T-cell (primary cell): ENCODE measurements around the gene SMAD3. TPM values are rescaled to one million over a fixed set of nuclear protein-coding genes. Genes with fewer than 3 reads are reported as not detected.
A peak's percentile ranks its signal among the peaks of the same experiment; 100 is the strongest.

ENCODE experiments used
- ATAC-seq, 4 experiments: fragments of 200-7000 bp in 3 of 4; fragments of 150-1000 bp in 1 of 4; cut with Tn5 transposase; replicated peaks in 1 of 4; 1 replicate in 3 of 4; 2 replicates in 1 of 4; pipeline ENCODE4 v1.10.0; 2021; ENCODE audit warnings: moderate library complexity in 3 of 4, mild to moderate bottlenecking in 2 of 4, moderate number of reproducible peaks in 1 of 4
- CTCF ChIA-PET, 2 donors: fragments of 300-600 bp; sonication (Branson Sonifier 250); formaldehyde crosslinking; loops; one replicate each; lab custom pipeline; 2022; ENCODE audit warnings: antibody characterized with exemption in 2 of 2; lab: Charles Lee
- POLR2A ChIA-PET, 2 donors: fragments of 300-600 bp; sonication (Branson Sonifier 250); formaldehyde crosslinking; loops; one replicate each; lab custom pipeline; 2022; ENCODE audit warnings: antibody characterized with exemption in 2 of 2; lab: Charles Lee
- DNase-seq, 35 experiments: peaks; one replicate each; pipeline versions ENCODE4 v3.0.0 to v3.0.0-alpha.2; 2013 to 2023
- H3K27ac ChIP-seq: one replicate; pipeline ENCODE4 v1.5.1; 2013; ENCODE audit warnings: low read length
- H3K27me3 ChIP-seq, 2 experiments: replicated peaks in 1 of 2; 1 replicate in 1 of 2; 2 replicates in 1 of 2; pipeline versions ENCODE4 v1.6.1 to v1.7.0; 2013; ENCODE audit warnings: low read length in 1 of 2, mixed read lengths in 1 of 2; ENCODE audit not compliant: control insufficient read depth in 2 of 2, insufficient read depth in 2 of 2; ENCODE audit errors: extremely low read depth in 1 of 2
- H3K36me3 ChIP-seq, 2 donors: 1 replicate in 1 of 2; 2 replicates in 1 of 2; pipeline versions ENCODE4 v1.6.1 to v1.7.0; 2013; ENCODE audit warnings: low read length in 1 of 2; ENCODE audit not compliant: control insufficient read depth in 2 of 2, insufficient read depth in 1 of 2; ENCODE audit errors: extremely low read depth in 1 of 2
- H3K4me1 ChIP-seq, 2 experiments: 1 replicate in 1 of 2; 2 replicates in 1 of 2; pipeline versions ENCODE4 v1.6.1 to v1.7.0; 2013; ENCODE audit warnings: low read length in 2 of 2, mixed read lengths in 1 of 2; ENCODE audit not compliant: insufficient read depth in 2 of 2, control insufficient read depth in 1 of 2; ENCODE audit errors: extremely low read depth in 1 of 2
- H3K4me3 ChIP-seq, 2 donors: 1 replicate in 1 of 2; 2 replicates in 1 of 2; pipeline versions ENCODE4 v1.5.1 to v1.7.0; 2013; ENCODE audit warnings: mild to moderate bottlenecking in 2 of 2, low read length in 1 of 2, moderate library complexity in 1 of 2; ENCODE audit not compliant: control insufficient read depth in 1 of 2; ENCODE audit errors: extremely low read depth in 1 of 2
- H3K9me3 ChIP-seq: 2 replicates; pipeline ENCODE4 v1.7.0; 2013
- H3K27ac Mint-ChIP-seq, 2 donors: one replicate each; pipeline ENCODE4 v1.8.0; 2020 to 2021; ENCODE audit warnings: mild to moderate bottlenecking in 2 of 2, mixed read lengths in 2 of 2
- H3K27me3 Mint-ChIP-seq, 2 donors: one replicate each; pipeline ENCODE4 v1.8.0; 2021 to 2022; ENCODE audit warnings: mixed read lengths in 2 of 2
- H3K36me3 Mint-ChIP-seq: one replicate; pipeline ENCODE4 v1.8.0; 2021; ENCODE audit warnings: mixed read lengths
- H3K4me1 Mint-ChIP-seq, 3 donors: one replicate each; pipeline ENCODE4 v1.8.0; 2020 to 2022; ENCODE audit warnings: mixed read lengths in 3 of 3, mild to moderate bottlenecking in 1 of 3
- H3K4me3 Mint-ChIP-seq, 3 donors: one replicate each; pipeline ENCODE4 v1.8.0; 2020 to 2022; ENCODE audit warnings: mild to moderate bottlenecking in 3 of 3, mixed read lengths in 3 of 3, moderate library complexity in 3 of 3
- H3K9me3 Mint-ChIP-seq, 3 donors: one replicate each; pipeline ENCODE4 v1.8.0; 2020 to 2022; ENCODE audit warnings: mixed read lengths in 3 of 3
- WGBS: methylation state at CpG from one replicate; pipeline ENCODE4 v1.1.5; 2013; ENCODE audit warnings: missing lambda C conversion rate; ENCODE audit not compliant: insufficient coverage; 5-methylcytosine and 5-hydroxymethylcytosine counted together
- total RNA-seq, 35 experiments: library from RNA in 6 of 35; stranded (reverse) in 6 of 35; fragments of 120-200 nt in 1 of 35; gene quantifications; one replicate each; pipeline versions ENCODE4 v1.2.1 to v1.2.4 and lab custom pipeline; 2013 to 2026

SMAD3 gene
- total RNA-seq, 5 donors from 2014 or later (not counting 1 experiment from before 2014, with no cell fraction given) = 55.4 to 159 (median 110) TPM

GRCh38 chr15:67170143-67170925, 104.9 kb downstream of the SMAD3 start:
- Mint-ChIP-seq H3K27me3 (no peaks in the 10 kb centered on the region), H3K4me3 (no peak overlapping the region), H3K4me1 (peaks cover 32 to 40% (median 39%) of the 10 kb centered on the region in 3 donors), H3K27ac (peak overlapping the region in 1 of 2 donors; percentile 29), H3K36me3 (peaks cover 79% of the 10 kb centered on the region), H3K9me3 (no peaks in the 10 kb centered on the region)
- ChIA-PET POLR2A (no interaction called here), CTCF (no interaction called here)
- Histone ChIP-seq H3K36me3 (peaks cover 30 to 93% of the 10 kb centered on the region in 2 donors), H3K9me3 (no peaks in the 10 kb centered on the region), H3K4me3 (no peak overlapping the region), H3K27me3 (no peaks in the 10 kb centered on the region), H3K27ac (no peak overlapping the region), H3K4me1 (peaks cover 0 to 18% of the 10 kb centered on the region in 2 experiments)
- WGBS = no CpG with 5 or more reads among the region's 12 CpGs
- ATAC-seq = no peak
- no peak for DNase-seq

DNA sequence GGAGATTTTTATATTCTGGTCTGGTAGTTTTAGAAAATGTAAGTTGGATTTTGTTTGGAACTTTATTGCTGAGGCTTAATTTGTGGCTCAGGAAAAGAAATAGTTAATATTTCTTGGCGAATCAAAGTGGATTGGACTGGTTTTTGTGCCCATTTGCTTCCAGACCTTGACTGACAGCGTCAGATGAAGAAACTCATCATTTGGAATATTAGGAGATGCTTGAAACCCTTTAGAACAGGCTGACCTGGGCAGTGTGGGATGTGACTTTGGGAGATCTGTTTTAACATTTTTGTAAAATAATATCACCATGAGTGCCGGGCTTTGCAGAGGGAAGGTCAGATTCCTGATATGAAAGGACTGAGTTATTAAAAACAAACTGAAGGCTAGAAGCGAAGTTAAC, 106.1 kb downstream of the SMAD3 start:
- Histone ChIP-seq H3K4me1 (peaks cover 0 to 25% of the 10 kb centered on the region in 2 experiments), H3K9me3 (no peaks in the 10 kb centered on the region), H3K27ac (no peak overlapping the region), H3K4me3 (no peak overlapping the region), H3K27me3 (no peaks in the 10 kb centered on the region), H3K36me3 (peaks cover 22 to 89% of the 10 kb centered on the region in 2 donors)
- ChIA-PET CTCF (no interaction called here), POLR2A (no interaction called here)
- H3K4me3 Mint-ChIP-seq = no peak overlapping the region
- peaks cover 73% of the 10 kb centered on the region for H3K36me3 Mint-ChIP-seq
- no peaks in the 10 kb centered on the region for H3K9me3 Mint-ChIP-seq
- WGBS = 100% methylated on average over 1 of the region's 4 CpGs
- no peak for ATAC-seq
- H3K27ac Mint-ChIP-seq = no peak overlapping the region
- H3K4me1 Mint-ChIP-seq = peaks cover 42 to 51% (median 50%) of the 10 kb centered on the region in 3 donors
- H3K27me3 Mint-ChIP-seq = no peaks in the 10 kb centered on the region
- no peak for DNase-seq

- H3K4me3 ChIP-seq = no peak overlapping the region
- Mint-ChIP-seq H3K27ac (peak overlapping the region in 1 of 2 donors; percentile 6), H3K4me1 (peaks cover 44 to 55% (median 52%) of the 10 kb centered on the region in 3 donors), H3K27me3 (no peaks in the 10 kb centered on the region), H3K9me3 (no peaks in the 10 kb centered on the region), H3K4me3 (no peak overlapping the region), H3K36me3 (peaks cover 73% of the 10 kb centered on the region)
- no peaks in the 10 kb centered on the region for H3K9me3 ChIP-seq
- H3K27ac ChIP-seq = no peak overlapping the region
- peaks cover 21 to 87% of the 10 kb centered on the region in 2 donors for H3K36me3 ChIP-seq
- ChIA-PET CTCF (no interaction called here), POLR2A (no interaction called here)
- WGBS = no CpG with 5 or more reads among the region's 6 CpGs
- H3K27me3 ChIP-seq = no peaks in the 10 kb centered on the region
- DNase-seq (no peak), ATAC-seq (no peak)
- H3K4me1 ChIP-seq = peaks cover 0 to 25% of the 10 kb centered on the region in 2 experiments
These were observed 106.8 kb downstream of the SMAD3 start for GRCh38 chr15:67172172-67172571.

DNA sequence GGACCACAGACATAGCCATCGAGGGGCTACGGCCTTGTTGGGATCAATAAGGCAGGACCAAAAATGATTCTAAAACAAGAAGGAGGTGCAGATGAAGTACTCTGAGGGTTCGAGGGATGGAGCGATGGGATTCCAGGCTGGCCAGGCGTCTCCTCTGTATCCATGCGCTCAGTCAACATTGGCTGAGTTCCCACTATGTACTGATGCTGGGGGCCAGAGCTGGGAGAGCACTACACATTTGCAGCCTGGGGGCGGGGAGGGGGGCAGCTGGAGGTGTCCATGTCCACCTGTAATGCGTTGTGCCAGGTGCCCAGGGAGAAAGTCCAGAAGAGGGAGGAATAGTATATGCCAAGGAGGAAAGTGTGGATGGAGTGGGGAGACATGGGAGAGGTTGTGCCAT, 107.6 kb downstream of the SMAD3 start:
- ChIA-PET CTCF (no interaction called here), POLR2A (no interaction called here)
- ATAC-seq = no peak
- H3K36me3 Mint-ChIP-seq = peaks cover 67% of the 10 kb centered on the region
- H3K27me3 ChIP-seq = no peaks in the 10 kb centered on the region
- no peak overlapping the region for H3K4me3 Mint-ChIP-seq
- no peaks in the 10 kb centered on the region for H3K9me3 ChIP-seq
- peaks cover 0 to 25% of the 10 kb centered on the region in 2 experiments for H3K4me1 ChIP-seq
- no peaks in the 10 kb centered on the region for H3K9me3 Mint-ChIP-seq
- H3K27ac Mint-ChIP-seq = peak overlapping the region; percentile 66 to 72
- no peak overlapping the region for H3K27ac ChIP-seq
- peaks cover 24 to 82% of the 10 kb centered on the region in 2 donors for H3K36me3 ChIP-seq
- no peak for DNase-seq
- 89% methylated on average over 8 of the region's 8 CpGs for WGBS
- H3K27me3 Mint-ChIP-seq = no peaks in the 10 kb centered on the region
- H3K4me1 Mint-ChIP-seq = peaks cover 44 to 55% (median 52%) of the 10 kb centered on the region in 3 donors
- no peak overlapping the region for H3K4me3 ChIP-seq

DNA sequence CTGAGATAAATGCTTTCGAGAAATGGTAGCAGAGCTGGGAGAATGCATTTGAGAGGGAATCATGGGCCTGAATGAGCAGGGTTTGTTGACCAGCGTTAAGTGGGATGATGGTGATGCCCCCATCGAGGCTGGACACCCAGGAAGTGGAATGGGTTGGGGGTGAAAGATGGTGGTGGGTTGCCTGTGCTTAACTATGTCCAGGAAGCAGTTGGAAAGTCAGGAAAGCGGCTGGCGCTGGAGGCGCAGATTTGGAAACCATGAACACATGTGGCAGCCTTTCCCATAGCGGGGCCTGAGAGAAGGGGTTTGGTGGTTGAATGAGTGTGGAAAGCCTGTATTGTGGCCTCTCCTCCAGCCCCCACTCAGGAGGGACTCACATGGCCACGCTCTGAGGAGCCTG, 108.4 kb downstream of the SMAD3 start:
- H3K4me1 Mint-ChIP-seq = peaks cover 44 to 51% (median 46%) of the 10 kb centered on the region in 3 donors
- H3K9me3 Mint-ChIP-seq = no peaks in the 10 kb centered on the region
- H3K27me3 Mint-ChIP-seq = no peaks in the 10 kb centered on the region
- Histone ChIP-seq H3K4me3 (no peak overlapping the region), H3K9me3 (no peaks in the 10 kb centered on the region), H3K27ac (no peak overlapping the region), H3K36me3 (peaks cover 24 to 82% of the 10 kb centered on the region in 2 donors), H3K4me1 (peaks cover 0 to 25% of the 10 kb centered on the region in 2 experiments), H3K27me3 (no peaks in the 10 kb centered on the region)
- ChIA-PET POLR2A (no interaction called here), CTCF (no interaction called here)
- no peak overlapping the region for H3K4me3 Mint-ChIP-seq
- ATAC-seq (no peak), DNase-seq (no peak)
- peaks cover 62% of the 10 kb centered on the region for H3K36me3 Mint-ChIP-seq
- WGBS = 92% methylated on average over 3 of the region's 8 CpGs
- peak overlapping the region; percentile 29 to 72 for H3K27ac Mint-ChIP-seq

DNA sequence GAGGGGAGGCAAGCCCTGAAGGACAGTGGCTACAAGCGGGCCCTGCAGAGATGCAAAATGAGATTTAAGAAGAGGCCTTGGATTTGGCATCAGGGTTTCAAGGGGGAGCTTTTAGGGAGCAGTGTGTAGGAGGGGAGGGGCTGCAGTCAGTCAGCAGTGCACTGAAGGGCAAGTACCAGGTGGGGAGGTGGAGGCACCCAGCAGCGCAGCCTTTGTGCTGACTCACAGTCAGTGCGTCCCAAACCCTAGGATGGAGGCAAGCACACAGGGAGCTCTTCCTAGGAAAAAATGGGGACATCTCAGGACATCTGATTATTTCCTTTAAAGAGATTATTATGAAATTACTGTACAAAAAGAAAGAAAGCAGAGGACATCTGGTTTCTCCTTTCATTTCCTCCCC, 109.0 kb downstream of the SMAD3 start:
- POLR2A ChIA-PET = no interaction called here
- DNase-seq = no peak
- Histone ChIP-seq H3K4me1 (peaks cover 0 to 25% of the 10 kb centered on the region in 2 experiments), H3K27me3 (no peaks in the 10 kb centered on the region), H3K27ac (no peak overlapping the region), H3K4me3 (no peak overlapping the region), H3K36me3 (peaks cover 26 to 76% of the 10 kb centered on the region in 2 donors), H3K9me3 (no peaks in the 10 kb centered on the region)
- ATAC-seq = no peak
- WGBS = 92% methylated on average over 2 of the region's 3 CpGs
- no peak overlapping the region for H3K4me3 Mint-ChIP-seq
- CTCF ChIA-PET = no interaction called here
- H3K36me3 Mint-ChIP-seq = peaks cover 65% of the 10 kb centered on the region
- H3K4me1 Mint-ChIP-seq = peaks cover 42 to 50% (median 47%) of the 10 kb centered on the region in 3 donors
- H3K27me3 Mint-ChIP-seq = no peaks in the 10 kb centered on the region
- no peaks in the 10 kb centered on the region for H3K9me3 Mint-ChIP-seq
- peak overlapping the region; percentile 34 to 88 for H3K27ac Mint-ChIP-seq
